GM18873 (cell line): ENCODE results near the gene FSCN2.

Source experiments
- ATAC-seq: cut with Tn5 transposase; IDR thresholded peaks from one replicate; pipeline ENCODE4 v1.9.1; 2021; ENCODE audit warnings: mild to moderate bottlenecking, moderate library complexity, moderate number of reproducible peaks; ENCODE audit not compliant: unreplicated experiment, low FRiP score

Gene FSCN2

DNA sequence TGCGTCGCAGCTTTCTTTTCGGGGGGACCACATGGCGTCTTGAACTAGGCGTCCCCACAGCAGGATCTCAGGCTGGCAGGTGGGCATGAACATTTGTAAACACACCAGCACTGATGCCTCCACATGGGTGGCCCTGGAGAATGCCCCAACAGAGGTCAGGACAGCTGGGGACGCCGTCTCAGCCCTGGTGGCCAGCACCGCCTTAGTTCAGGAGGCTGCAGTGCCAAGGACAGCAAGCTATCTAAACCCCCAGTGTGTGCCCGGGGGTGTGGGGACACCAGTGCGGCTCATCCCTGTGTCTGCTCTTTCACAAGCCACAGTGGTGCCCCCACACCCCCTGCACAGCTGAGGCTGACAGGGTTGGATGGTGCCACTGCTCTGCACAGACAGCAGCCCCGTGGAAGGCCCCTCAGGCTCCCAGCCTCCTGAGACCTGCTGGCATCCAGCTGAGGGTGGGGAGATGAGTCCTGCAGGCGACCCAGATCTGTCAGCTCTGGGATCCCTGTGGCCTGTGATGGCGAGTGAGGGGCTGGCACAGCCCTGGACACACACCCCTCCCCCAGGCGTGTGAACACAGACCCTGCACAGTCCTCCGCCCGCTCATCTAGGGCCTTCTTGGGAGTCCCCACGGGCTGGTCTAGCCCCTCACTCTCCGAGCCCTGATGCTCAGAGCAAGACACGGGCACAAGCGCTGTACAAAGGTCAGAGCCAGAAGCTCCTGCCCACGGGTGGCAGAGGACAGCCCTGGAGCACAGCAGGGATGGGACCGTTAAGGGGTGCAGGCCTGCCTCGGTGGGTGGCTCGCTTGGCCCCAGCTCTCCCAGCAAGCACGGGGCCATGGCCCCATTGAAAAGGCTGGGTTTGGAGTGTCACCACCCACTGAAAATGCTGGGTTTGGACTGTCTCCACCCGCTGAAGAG, 10.7 kb downstream of the FSCN2 start:
- ATAC-seq: no peak

DNA sequence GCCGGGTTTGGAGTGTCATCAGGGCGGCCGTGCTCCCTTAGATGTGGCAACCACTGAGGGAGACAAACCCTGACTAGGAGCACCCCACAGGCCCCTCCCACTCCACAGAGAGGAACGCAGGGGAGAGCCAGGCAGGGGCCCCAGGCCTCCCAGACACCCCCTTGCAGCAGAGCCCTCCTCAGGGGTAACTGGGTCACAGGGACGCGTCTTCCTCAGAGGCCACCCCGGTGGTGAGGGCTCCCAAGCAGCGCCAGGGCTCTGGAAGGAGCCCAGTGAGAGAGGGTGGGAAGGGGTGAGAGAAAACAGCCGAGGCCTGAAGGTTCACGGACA, 11.4 kb downstream of the FSCN2 start:
- ATAC-seq: no peak

DNA sequence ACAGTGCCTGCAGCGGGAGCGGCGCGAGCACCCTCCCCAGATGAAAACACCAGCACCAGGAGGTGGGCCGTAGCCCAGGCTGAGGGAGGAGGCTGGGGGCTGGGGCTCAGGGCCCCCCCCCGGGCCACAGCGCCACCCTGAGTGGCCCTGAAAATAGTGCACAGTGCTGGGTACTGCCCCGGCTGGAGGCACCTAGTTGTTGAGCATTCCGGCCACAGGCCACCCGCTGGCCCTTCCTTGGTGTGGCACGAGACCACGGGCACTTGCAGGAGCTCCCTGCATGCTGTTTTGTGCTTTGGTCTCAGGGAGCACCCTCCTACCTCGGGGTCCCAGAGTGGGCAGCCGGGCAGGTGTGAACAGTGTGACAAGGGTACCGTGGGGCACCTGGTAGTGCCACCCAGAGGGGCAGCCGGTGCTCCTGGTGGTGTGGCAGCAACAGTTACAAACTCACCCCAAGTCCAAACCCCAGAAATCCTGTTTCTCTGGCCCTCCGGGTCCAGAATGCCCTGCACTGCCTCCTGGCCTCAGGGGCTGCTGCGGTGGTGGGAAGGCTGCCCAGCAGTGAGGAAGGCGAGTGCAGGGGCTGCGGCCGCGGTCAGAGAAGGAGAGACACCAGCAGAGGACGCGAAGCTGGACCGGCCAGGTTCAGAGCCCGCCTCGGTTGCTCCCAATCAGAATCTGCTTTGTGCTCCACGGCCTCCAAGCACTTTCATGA, 11.9 kb downstream of the FSCN2 start:
- ATAC-seq: no peak

DNA sequence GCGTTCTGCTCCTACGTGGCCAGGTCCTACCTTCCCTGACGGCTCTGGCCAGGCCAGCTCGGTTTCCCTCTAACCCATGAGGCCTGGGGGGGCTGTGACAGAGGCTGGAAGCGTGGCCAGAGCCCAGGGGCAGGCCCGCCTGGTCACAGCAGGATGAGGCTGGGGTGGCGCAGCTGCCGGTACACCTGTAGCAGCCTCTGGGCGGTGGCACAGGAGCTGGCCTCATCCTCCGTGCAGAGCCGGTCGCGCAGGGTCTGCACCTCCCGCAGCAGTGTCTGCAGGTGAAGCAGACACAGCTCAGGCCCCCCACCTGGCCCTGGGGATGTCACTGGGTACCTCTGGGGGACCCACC, 12.5 kb downstream of the FSCN2 start:
- no peak for ATAC-seq

- no peak for ATAC-seq
These were observed 12.9 kb downstream of the FSCN2 start for GRCh38 chr17:81541123-81541522.

- no peak for ATAC-seq
These were observed 14.5 kb downstream of the FSCN2 start for GRCh38 chr17:81542431-81543338.

DNA sequence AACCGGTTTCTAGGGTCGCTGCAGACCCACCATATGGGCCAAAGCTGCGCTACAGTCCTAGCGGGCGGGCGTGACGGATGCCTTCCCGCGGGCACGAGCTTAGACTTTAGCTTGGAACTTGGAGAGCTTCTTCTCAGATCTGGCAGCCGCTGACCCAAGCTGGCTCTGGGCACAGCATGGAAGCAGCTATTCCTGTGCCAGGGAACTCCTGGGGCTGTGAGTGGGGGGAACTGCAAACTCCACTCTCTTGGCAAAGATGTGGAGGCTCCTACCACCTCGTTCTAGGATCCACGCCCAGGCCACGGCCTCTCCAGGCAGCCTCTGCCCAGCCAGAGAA, 15.1 kb downstream of the FSCN2 start:
- no peak for ATAC-seq

DNA sequence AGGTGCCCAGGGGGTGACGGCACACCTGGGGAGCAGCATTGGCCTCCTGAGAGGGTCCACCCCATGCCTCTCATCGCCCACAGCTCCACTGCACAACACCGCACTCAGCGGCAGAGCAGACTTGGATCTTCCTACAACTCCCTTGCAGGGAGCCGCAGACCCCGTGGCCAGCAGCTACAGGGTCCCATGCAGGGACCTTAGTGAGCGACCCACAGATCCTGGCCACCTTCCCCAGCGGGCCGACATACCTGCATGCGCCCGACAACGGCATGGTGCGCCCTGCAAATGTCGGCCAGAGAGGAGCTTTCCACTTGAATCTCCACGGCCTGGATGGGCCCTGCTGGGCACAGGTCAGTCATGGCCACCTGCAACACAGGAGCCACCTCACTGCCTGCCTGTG, 15.6 kb downstream of the FSCN2 start:
- no peak for ATAC-seq

- ATAC-seq: no peak
These were observed 16.3 kb downstream of the FSCN2 start for GRCh38 chr17:81544281-81544974.

- ATAC-seq: no peak
These were observed 17.2 kb downstream of the FSCN2 start for GRCh38 chr17:81545160-81545949.

- no peak for ATAC-seq
These were observed 18.9 kb downstream of the FSCN2 start for GRCh38 chr17:81546906-81547613.

DNA sequence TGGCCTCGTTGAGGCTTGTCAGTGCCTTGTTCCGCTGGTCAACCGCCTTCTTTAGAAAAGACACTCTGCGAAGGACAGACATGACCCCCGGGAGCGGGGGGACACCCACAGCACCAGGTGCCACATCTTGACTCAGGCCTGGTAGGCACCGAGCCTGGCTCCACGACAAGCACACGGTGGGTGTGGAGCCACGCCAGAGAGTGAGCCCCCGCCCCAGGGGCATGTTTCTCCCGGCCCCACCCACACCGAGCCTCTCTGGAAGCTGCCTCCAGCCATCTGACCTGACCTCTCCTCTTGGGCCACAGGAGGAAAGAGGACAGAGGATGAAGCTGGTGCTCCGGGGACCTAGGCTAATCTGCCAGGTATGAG, 19.4 kb downstream of the FSCN2 start:
- no peak for ATAC-seq

DNA sequence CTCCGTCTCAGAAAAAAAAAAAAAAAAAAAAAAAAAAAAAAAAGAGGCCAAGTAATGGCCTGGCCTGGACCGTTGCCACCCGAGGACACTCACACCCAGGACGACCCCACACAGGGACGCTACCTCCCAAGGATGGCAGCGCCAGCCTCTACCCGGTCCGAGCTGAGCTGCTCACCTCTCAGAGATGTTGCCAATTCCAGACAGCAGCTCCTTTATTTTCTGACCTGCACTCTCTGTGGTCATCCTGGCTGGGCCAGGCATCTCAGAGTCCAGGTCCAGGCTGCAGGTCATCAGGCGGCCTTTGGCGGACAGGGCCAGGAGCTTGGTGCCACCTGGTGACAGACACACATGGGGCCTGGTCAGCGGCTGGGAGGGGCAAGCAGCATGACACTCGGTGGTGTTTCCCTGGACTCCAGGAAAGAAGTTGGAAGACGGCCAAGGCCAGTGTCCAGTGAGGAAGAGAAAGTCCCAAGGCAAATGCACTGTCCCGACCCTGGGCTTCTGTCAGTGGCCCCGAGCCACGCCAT, 20.9 kb downstream of the FSCN2 start:
- ATAC-seq: no peak

GRCh38 chr17:81549826-81550225, 21.6 kb downstream of the FSCN2 start:
- ATAC-seq: no peak

DNA sequence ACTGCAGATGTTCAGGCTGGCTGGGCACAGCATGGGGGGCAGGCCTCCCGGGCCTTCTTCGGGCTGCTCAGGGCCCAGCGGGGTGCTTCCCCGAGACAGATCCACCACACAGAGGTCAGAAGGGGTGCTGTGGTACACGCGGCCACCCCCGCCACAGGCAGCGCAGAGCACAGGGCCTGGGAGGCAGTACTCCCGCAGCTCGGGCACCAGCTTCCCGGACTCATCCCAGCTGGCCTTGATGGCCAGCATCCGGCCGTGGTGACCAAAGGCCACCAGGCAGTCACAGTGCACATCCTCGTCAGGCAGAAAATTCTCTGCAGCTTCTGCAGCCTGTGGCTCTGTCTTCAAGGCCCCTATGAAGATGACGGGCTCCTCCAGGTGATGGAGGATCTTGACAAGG, 22.1 kb downstream of the FSCN2 start:
- no peak for ATAC-seq

GRCh38 chr17:81550830-81551457, 22.8 kb downstream of the FSCN2 start:
- no peak for ATAC-seq

GRCh38 chr17:81551458-81552243, 23.5 kb downstream of the FSCN2 start:
- peak; percentile 29 for ATAC-seq
